Neural cell (in vitro differentiated cells): ENCODE results near the gene TMPRSS11E. TPM values are rescaled to one million over a fixed set of nuclear protein-coding genes. Genes with fewer than 3 reads are reported as not detected.

Experiments used
- H2AFZ ChIP-seq: fragments of 200-600, 300-800 bp; sonication (generic), shearing (Covaris generic); 2 replicates; pipeline ENCODE4 v1.6.0; 2014; ENCODE audit warnings: low read depth, mild to moderate bottlenecking, antibody characterized with exemption, low read length, moderate library complexity
- H3F3A ChIP-seq: fragments of 200-600 bp; shearing (Covaris generic); 2 replicates; pipeline ENCODE4 v1.6.1; 2016; ENCODE audit warnings: mild to moderate bottlenecking, moderate library complexity, mixed read lengths, antibody characterized with exemption, low read length; ENCODE audit not compliant: insufficient read depth, poor library complexity, severe bottlenecking
- H3K27ac ChIP-seq: fragments of 200-600, 300-800 bp; sonication (generic), shearing (Covaris generic); 2 replicates; pipeline ENCODE4 v1.5.1; 2014; ENCODE audit warnings: mild to moderate bottlenecking, low read length, moderate library complexity
- H3K27me3 ChIP-seq: fragments of 300-800, 200-600 bp; sonication (generic), shearing (Covaris generic); 2 replicates; pipeline ENCODE4 v1.6.0; 2014; ENCODE audit warnings: mild to moderate bottlenecking, low read depth, low read length, moderate library complexity; ENCODE audit not compliant: insufficient read depth
- H3K36me3 ChIP-seq: fragments of 300-800, 200-600 bp; sonication (generic), shearing (Covaris generic); 2 replicates; pipeline ENCODE4 v1.5.1; 2014; ENCODE audit warnings: mild to moderate bottlenecking, antibody characterized with exemption, low read length, moderate library complexity; ENCODE audit not compliant: insufficient read depth
- H3K4me2 ChIP-seq: fragments of 300-800, 200-600 bp; sonication (generic), shearing (Covaris generic); 2 replicates; pipeline ENCODE4 v1.6.0; 2014; ENCODE audit warnings: mild to moderate bottlenecking, low read length
- H3K4me3 ChIP-seq: fragments of 300-800, 200-600 bp; sonication (generic), shearing (Covaris generic); 2 replicates; pipeline ENCODE4 v1.5.1; 2014; ENCODE audit warnings: mild to moderate bottlenecking, low read length, moderate library complexity
- H3K79me2 ChIP-seq: fragments of 200-600 bp; shearing (Covaris generic); replicated peaks from 2 replicates; pipeline ENCODE4 v1.6.0; 2014; ENCODE audit warnings: mild to moderate bottlenecking, low read length, moderate library complexity; ENCODE audit not compliant: insufficient read depth
- H3K9ac ChIP-seq: fragments of 300-800, 200-600 bp; sonication (generic), shearing (Covaris generic); 2 replicates; pipeline ENCODE4 v1.6.1; 2016; ENCODE audit warnings: mild to moderate bottlenecking, low read length, mixed read lengths
- H3K9me2 ChIP-seq: fragments of 200-600 bp; shearing (Covaris generic); 2 replicates; pipeline ENCODE4 v1.6.1; 2016; ENCODE audit warnings: mild to moderate bottlenecking, low read length, mixed read lengths; ENCODE audit not compliant: insufficient read depth
- H3K9me3 ChIP-seq: fragments of 200-600, 300-800 bp; sonication (generic), shearing (Covaris generic); 2 replicates; pipeline ENCODE4 v1.6.1; 2016; ENCODE audit warnings: mild to moderate bottlenecking, mixed run types, low read length, moderate library complexity, mixed read lengths
- H4K20me1 ChIP-seq: fragments of 200-600 bp; shearing (Covaris generic); 2 replicates; pipeline ENCODE4 v1.6.1; 2016; ENCODE audit warnings: mild to moderate bottlenecking, mixed run types; ENCODE audit not compliant: insufficient read depth
- CTCF ChIP-seq: fragments of 450-650 bp; IDR thresholded peaks from 2 replicates; pipeline ENCODE4 v1.5.1; 2014; ENCODE audit warnings: antibody characterized with exemption, mild to moderate bottlenecking, moderate library complexity; ENCODE audit not compliant: poor library complexity, severe bottlenecking
- EP300 ChIP-seq: fragments of 450-650 bp; conservative IDR thresholded peaks from 2 replicates; pipeline ENCODE4 v1.6.1; 2014; ENCODE audit warnings: antibody characterized with exemption, mild to moderate bottlenecking, moderate library complexity; ENCODE audit not compliant: poor library complexity, severe bottlenecking
- EZH2 ChIP-seq: fragments of 200-600, 300-800 bp; shearing (Covaris generic), sonication (generic); IDR thresholded peaks from 2 replicates; pipeline ENCODE4 v1.6.1; 2014; ENCODE audit warnings: antibody characterized with exemption, low read length, borderline replicate concordance, mild to moderate bottlenecking; ENCODE audit not compliant: insufficient read depth, poor library complexity, severe bottlenecking
- MXI1 ChIP-seq: fragments of 450-650 bp; conservative IDR thresholded peaks from 2 replicates; pipeline ENCODE4 v1.6.1; 2014; ENCODE audit warnings: antibody characterized with exemption, mild to moderate bottlenecking; ENCODE audit not compliant: poor library complexity, severe bottlenecking
- POLR2AphosphoS5 ChIP-seq: IDR thresholded peaks from 2 replicates; pipeline ENCODE4 v1.6.1; 2012
- RAD21 ChIP-seq: fragments of 450-650 bp; conservative IDR thresholded peaks from 2 replicates; pipeline ENCODE4 v1.6.1; 2014; ENCODE audit warnings: antibody characterized with exemption, mild to moderate bottlenecking, moderate library complexity
- REST ChIP-seq: IDR thresholded peaks from 2 replicates; pipeline ENCODE4 v1.6.1; 2012; ENCODE audit warnings: borderline replicate concordance
- SMC3 ChIP-seq: fragments of 450-650 bp; conservative IDR thresholded peaks from 2 replicates; pipeline ENCODE4 v1.6.1; 2014; ENCODE audit warnings: antibody characterized with exemption, mild to moderate bottlenecking, moderate library complexity; ENCODE audit not compliant: poor library complexity
- TAF1 ChIP-seq: IDR thresholded peaks from 2 replicates; pipeline ENCODE4 v1.6.1; 2012; ENCODE audit warnings: low read depth
- polyA plus RNA-seq: library from polyadenylated mRNA; depleted of rRNA; stranded (reverse); fragments of >200 nt; gene quantifications from 2 replicates; pipeline ENCODE4 v1.2.3, GENCODE V29; 2014

The TMPRSS11E gene
- polyA plus RNA-seq, 1 donor from 2014 or later, result not detected

GRCh38 chr4:68445111-68445510 lies 2.2 kb upstream of the TMPRSS11E start:
- no peaks in the 10 kb centered on the region for H3F3A ChIP-seq
- H4K20me1 ChIP-seq, result no peaks in the 10 kb centered on the region
- H2AFZ ChIP-seq, result no peak overlapping the region
- no peaks in the 10 kb centered on the region for H3K36me3 ChIP-seq
- H3K4me2 ChIP-seq, result no peak overlapping the region
- no peak overlapping the region for H3K27ac ChIP-seq
- H3K9ac ChIP-seq, result no peak overlapping the region
- H3K9me2 ChIP-seq, result no peaks in the 10 kb centered on the region
- no peaks in the 10 kb centered on the region for H3K9me3 ChIP-seq
- TF ChIP-seq EZH2 (no peak), EP300 (no peak), SMC3 (no peak), TAF1 (no peak), POLR2AphosphoS5 (no peak), RAD21 (no peak), MXI1 (no peak), CTCF (no peak), REST (no peak)
- H3K27me3 ChIP-seq, result no peaks in the 10 kb centered on the region
- H3K4me3 ChIP-seq, result no peak overlapping the region
- no peaks in the 10 kb centered on the region for H3K79me2 ChIP-seq

GRCh38 chr4:68451246-68452211 lies 4.3 kb downstream of the TMPRSS11E start:
- Histone ChIP-seq H4K20me1 (no peaks in the 10 kb centered on the region), H3K36me3 (no peaks in the 10 kb centered on the region), H3K9me2 (no peaks in the 10 kb centered on the region), H3K9me3 (no peaks in the 10 kb centered on the region), H3K4me2 (no peak overlapping the region), H3K4me3 (no peak overlapping the region), H3K9ac (no peak overlapping the region), H2AFZ (no peak overlapping the region), H3K27ac (no peak overlapping the region), H3K79me2 (no peaks in the 10 kb centered on the region), H3F3A (no peaks in the 10 kb centered on the region), H3K27me3 (no peaks in the 10 kb centered on the region)
- TF ChIP-seq RAD21, result no peak
- no peak for TF ChIP-seq CTCF
- TF ChIP-seq TAF1, result no peak
- TF ChIP-seq EP300, result no peak
- no peak for TF ChIP-seq SMC3
- no peak for TF ChIP-seq REST
- TF ChIP-seq EZH2, result no peak
